Endodermal cell (in vitro differentiated cells): ENCODE results near the gene ELMO1. TPM values are rescaled to one million over a fixed set of nuclear protein-coding genes. Genes with fewer than 3 reads are reported as not detected.

ENCODE experiments used
- DNase-seq: peaks from one replicate; pipeline ENCODE4 v3.0.0-alpha.2; 2017
- H3K27ac ChIP-seq: 2 replicates; pipeline ENCODE4 v1.5.1; 2013; ENCODE audit warnings: mild to moderate bottlenecking, low read depth, low read length, moderate library complexity
- H3K27me3 ChIP-seq: 2 replicates; pipeline ENCODE4 v1.6.1; 2013; ENCODE audit warnings: mild to moderate bottlenecking, low read length, moderate library complexity; ENCODE audit not compliant: insufficient read depth, control insufficient read depth, poor library complexity, severe bottlenecking
- H3K36me3 ChIP-seq: 2 replicates; pipeline ENCODE4 v1.7.0; 2013; ENCODE audit warnings: mild to moderate bottlenecking, low read length, moderate library complexity; ENCODE audit not compliant: control insufficient read depth, insufficient read depth
- H3K4me1 ChIP-seq: one replicate; pipeline ENCODE4 v1.7.0; 2013; ENCODE audit warnings: low read length; ENCODE audit not compliant: control insufficient read depth, insufficient read depth
- H3K4me3 ChIP-seq: 2 replicates; pipeline ENCODE4 v1.5.1; 2013; ENCODE audit warnings: mild to moderate bottlenecking, low read length, moderate library complexity
- H3K9ac ChIP-seq: 2 replicates; pipeline ENCODE4 v1.6.1; 2013; ENCODE audit warnings: mild to moderate bottlenecking, low read length, moderate library complexity; ENCODE audit not compliant: poor library complexity, severe bottlenecking; ENCODE audit errors: extremely low read depth
- H3K9me3 ChIP-seq: 2 replicates; pipeline ENCODE4 v1.6.1; 2013; ENCODE audit warnings: mild to moderate bottlenecking, low read length, moderate library complexity; ENCODE audit not compliant: control insufficient read depth
- H3K27ac Mint-ChIP-seq: 2 replicates; pipeline ENCODE4 v1.8.0; 2020; ENCODE audit warnings: mixed read lengths
- H3K27me3 Mint-ChIP-seq: 2 replicates; pipeline ENCODE4 v1.8.0; 2021; ENCODE audit warnings: mild to moderate bottlenecking, mixed read lengths; ENCODE audit not compliant: insufficient read depth
- H3K36me3 Mint-ChIP-seq: 2 replicates; pipeline ENCODE4 v1.8.0; 2020; ENCODE audit warnings: low read depth, mixed read lengths
- H3K4me1 Mint-ChIP-seq: 2 replicates; pipeline ENCODE4 v1.8.0; 2020; ENCODE audit warnings: mixed read lengths
- H3K4me3 Mint-ChIP-seq: 2 replicates; pipeline ENCODE4 v1.8.0; 2020; ENCODE audit warnings: mild to moderate bottlenecking, moderate library complexity, mixed read lengths
- H3K9me3 Mint-ChIP-seq: 2 replicates; pipeline ENCODE4 v1.8.0; 2020; ENCODE audit warnings: mild to moderate bottlenecking, mixed read lengths
- CTCF ChIP-seq: fragments of 200-600 bp; sonication (generic); conservative IDR thresholded peaks from 2 replicates; pipeline ENCODE4 v1.5.0; 2021; ENCODE audit warnings: antibody characterized with exemption, mild to moderate bottlenecking
- WGBS, 2 experiments: methylation state at CpG; one replicate each; pipeline versions ENCODE4 v1.1.5 to v1.1.7; 2013; ENCODE audit warnings: missing lambda C conversion rate in 2 of 2, mixed read lengths in 1 of 2; ENCODE audit not compliant: insufficient coverage in 1 of 2, insufficient read length in 1 of 2; 5-methylcytosine and 5-hydroxymethylcytosine counted together
- total RNA-seq, 2 donors: library from RNA; stranded (reverse); fragmentation: NEBNext Ultra II Directional in 1 of 2; extraction: Animal tissue kit (Norgen Biotek cat#: 25700) in 1 of 2; gene quantifications; 2 replicates in 1 of 2; 3 replicates in 1 of 2; pipeline ENCODE4 v1.2.1, GENCODE V29; 2021

The ELMO1 gene
- total RNA-seq, 2 donors from 2014 or later, result 120 to 131 TPM

GRCh38 chr7:37118004-37118403 lies 330.7 kb downstream of the ELMO1 start:
- Mint-ChIP-seq H3K4me3 (no peak overlapping the region), H3K4me1 (peaks cover 34% of the 10 kb centered on the region), H3K27me3 (no peaks in the 10 kb centered on the region), H3K36me3 (peaks cover 54% of the 10 kb centered on the region), H3K9me3 (peaks cover 35% of the 10 kb centered on the region), H3K27ac (peak overlapping the region; percentile 93)
- Histone ChIP-seq H3K36me3 (peaks cover 19% of the 10 kb centered on the region), H3K4me3 (no peak overlapping the region), H3K9me3 (peaks cover 32% of the 10 kb centered on the region), H3K4me1 (peaks cover 6% of the 10 kb centered on the region), H3K27ac (no peak overlapping the region), H3K9ac (peak overlapping the region; percentile 50), H3K27me3 (no peaks in the 10 kb centered on the region)
- 89 to 97% methylated on average over 6 of the region's 6 CpGs for WGBS, 2 experiments
- no peak for TF ChIP-seq CTCF
- peak; percentile 61 for DNase-seq

GRCh38 chr7:37117292-37117691 lies 331.4 kb downstream of the ELMO1 start:
- no peak for TF ChIP-seq CTCF
- 27 to 40% methylated on average over 1 to 4 of the region's 4 CpGs for WGBS, 2 experiments
- peaks cover 34% of the 10 kb centered on the region for H3K4me1 Mint-ChIP-seq
- H3K27ac Mint-ChIP-seq, result peak overlapping the region; percentile 93
- H3K4me1 ChIP-seq, result peaks cover 6% of the 10 kb centered on the region
- no peaks in the 10 kb centered on the region for H3K27me3 ChIP-seq
- peaks cover 30% of the 10 kb centered on the region for H3K9me3 Mint-ChIP-seq
- H3K36me3 Mint-ChIP-seq, result peaks cover 50% of the 10 kb centered on the region
- peak overlapping the region; percentile 33 for H3K4me3 ChIP-seq
- peaks cover 32% of the 10 kb centered on the region for H3K9me3 ChIP-seq
- H3K9ac ChIP-seq, result peak overlapping the region; percentile 50
- H3K36me3 ChIP-seq, result peaks cover 22% of the 10 kb centered on the region
- H3K4me3 Mint-ChIP-seq, result no peak overlapping the region
- H3K27ac ChIP-seq, result no peak overlapping the region
- peak; percentile 90 for DNase-seq
- H3K27me3 Mint-ChIP-seq, result no peaks in the 10 kb centered on the region

GRCh38 chr7:37116093-37116701 lies 332.5 kb downstream of the ELMO1 start:
- Mint-ChIP-seq H3K4me1 (peaks cover 34% of the 10 kb centered on the region), H3K27ac (peak overlapping the region; percentile 18), H3K36me3 (peaks cover 48% of the 10 kb centered on the region), H3K9me3 (peaks cover 19% of the 10 kb centered on the region), H3K4me3 (no peak overlapping the region), H3K27me3 (no peaks in the 10 kb centered on the region)
- H3K36me3 ChIP-seq, result peaks cover 31% of the 10 kb centered on the region
- peaks cover 6% of the 10 kb centered on the region for H3K4me1 ChIP-seq
- H3K9ac ChIP-seq, result no peak overlapping the region
- no peak overlapping the region for H3K27ac ChIP-seq
- no peaks in the 10 kb centered on the region for H3K27me3 ChIP-seq
- DNase-seq, result no peak
- H3K4me3 ChIP-seq, result peak overlapping the region; percentile 21
- peaks cover 32% of the 10 kb centered on the region for H3K9me3 ChIP-seq
- TF ChIP-seq CTCF, result no peak
- 89 to 90% methylated on average over 1 of the region's 1 CpG for WGBS, 2 experiments
